ENCODE results near the gene ERCC6L2. TPM values are rescaled to one million over a fixed set of nuclear protein-coding genes. Genes with fewer than 3 reads are reported as not detected.

ERCC6L2 gene
- total RNA-seq, 1 experiment from 2014 or later, result 39.2 TPM

DNA sequence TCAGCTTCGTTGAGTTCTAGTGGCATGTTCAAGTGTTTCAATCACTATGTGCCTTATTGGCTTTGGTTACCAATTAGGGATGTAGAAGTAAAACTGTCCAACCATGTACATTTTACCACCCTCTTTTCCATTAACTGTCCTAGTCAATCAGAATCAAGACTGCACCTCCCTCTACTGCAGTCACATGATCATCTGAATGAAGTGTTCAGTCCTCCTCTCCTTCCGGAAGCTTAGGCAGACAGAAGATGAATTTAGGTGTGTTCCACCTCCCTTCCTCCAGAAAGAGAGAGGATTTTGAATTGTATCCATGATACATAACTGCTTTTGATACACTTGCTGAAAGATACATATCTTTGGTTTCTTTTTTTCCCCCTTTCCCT, 133.7 kb downstream of the ERCC6L2 start:
- no peaks in the 10 kb centered on the region for H3K9me2 ChIP-seq (ENCODE audit: insufficient read depth)
- ChIA-PET POLR2A (no interaction called here), CTCF (no interaction called here), RAD21 (ENCODE audit: low non-redundant PET in 1 of 2, low total read pairs in 2 of 2, uncharacterized antibody in 2 of 2, unreplicated experiment in 2 of 2) (no interaction called here)
- TF ChIP-seq ZFX (IDR thresholded peaks at IDR 0.05) (no peak), ELF1 (IDR thresholded peaks at IDR 0.05; ENCODE audit: borderline replicate concordance, low read depth) (no peak), CEBPB (IDR thresholded peaks at IDR 0.05; ENCODE audit: low read depth) (no peak), ZNF274 (IDR thresholded peaks at IDR 0.05; ENCODE audit: low read depth, low read length) (no peak), SIN3A (IDR thresholded peaks at IDR 0.05; ENCODE audit: low read depth) (no peak), EZH2 (IDR thresholded peaks at IDR 0.05) (no peak), SRF (IDR thresholded peaks at IDR 0.05; ENCODE audit: low read depth) (no peak), FOSL1 (IDR thresholded peaks at IDR 0.05; ENCODE audit: low read depth) (no peak)
- TF ChIP-seq, protein P1, sequence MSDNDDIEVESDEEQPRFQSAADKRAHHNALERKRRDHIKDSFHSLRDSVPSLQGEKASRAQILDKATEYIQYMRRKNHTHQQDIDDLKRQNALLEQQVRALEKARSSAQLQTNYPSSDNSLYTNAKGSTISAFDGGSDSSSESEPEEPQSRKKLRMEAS (IDR thresholded peaks at IDR 0.05), result no peak
- no peak overlapping the region for H2AFZ ChIP-seq (ENCODE audit: low read depth, low read length, poor library complexity, severe bottlenecking)
- no peaks in the 10 kb centered on the region for H3K27me3 ChIP-seq (ENCODE audit: insufficient read depth, low read length)
- H3K27ac ChIP-seq (ENCODE audit: low read depth, low read length), result no peak overlapping the region
- BruUV-seq (replicated peaks), result no TSS peak
- ATAC-seq (no peak), DNase-seq (ENCODE audit: low read depth, low spot score) (no peak)
- H3K4me3 ChIP-seq (replicated peaks in 1 of 2; ENCODE audit: low read depth in 1 of 2, low read length in 2 of 2), result no peak overlapping the region
- H3K9me3 ChIP-seq (ENCODE audit: control insufficient read depth in 1 of 2, insufficient read depth in 1 of 2, low read depth in 1 of 2, low read length in 2 of 2), result no peaks in the 10 kb centered on the region
- H3K4me1 ChIP-seq (ENCODE audit: control insufficient read depth in 1 of 2, insufficient read depth in 2 of 2, low read length in 2 of 2), result no peaks in the 10 kb centered on the region
- no peak overlapping the region for H3K9ac ChIP-seq (ENCODE audit: low read length)
- no peaks in the 10 kb centered on the region for H4K20me1 ChIP-seq (ENCODE audit: insufficient read depth)
- H3K79me2 ChIP-seq (ENCODE audit: insufficient read depth, low read length), result no peaks in the 10 kb centered on the region
- intact Hi-C loops (cut with micrococcal nuclease), result no loop called here
- no peak overlapping the region for H3K4me2 ChIP-seq (ENCODE audit: low read length)
- H3K36me3 ChIP-seq (ENCODE audit: control insufficient read depth in 1 of 2, insufficient read depth in 2 of 2, low read length in 2 of 2), result peaks cover 0 to 3% of the 10 kb centered on the region in 2 experiments; a peak in 2 of 4 replicates

DNA sequence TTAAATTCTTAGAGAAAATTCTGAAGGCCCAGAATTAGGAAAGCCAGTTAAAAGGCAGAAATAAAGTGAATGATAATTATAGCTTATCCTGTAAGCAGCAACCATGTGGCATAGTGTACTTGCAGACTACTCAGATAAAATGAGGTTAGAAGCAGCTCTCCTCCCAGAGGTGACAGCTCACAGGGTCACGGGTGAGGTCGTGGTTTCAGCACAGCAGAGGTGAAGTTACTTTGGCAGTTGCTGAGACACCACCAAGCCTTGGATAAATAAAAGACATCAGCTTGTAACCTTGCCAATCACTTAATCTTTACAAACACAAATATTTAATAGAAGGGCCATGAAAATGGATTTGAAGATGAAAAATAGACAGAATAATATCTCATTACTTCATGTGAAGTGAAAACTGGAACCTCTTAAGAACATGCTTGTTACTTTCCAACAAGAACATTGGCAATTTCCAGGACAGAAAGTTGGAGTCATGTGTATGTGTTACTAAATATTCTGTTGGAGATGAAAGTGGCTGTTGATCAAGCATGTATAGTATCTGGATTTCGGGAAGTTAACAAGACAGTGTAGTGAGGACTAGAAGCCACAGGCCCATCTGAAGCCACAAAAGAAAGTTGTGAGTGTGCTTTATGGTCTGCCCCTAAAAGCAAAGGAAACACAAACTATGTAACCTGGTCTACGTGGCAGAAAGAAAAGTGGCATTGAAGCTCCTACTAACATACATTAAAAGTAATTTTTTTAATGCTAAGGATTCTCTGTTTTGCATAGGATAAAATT, 134.4 kb downstream of the ERCC6L2 start:
- CTCF ChIA-PET, result no interaction called here
- Histone ChIP-seq H3K9ac (ENCODE audit: low read length) (no peak overlapping the region), H3K9me3 (ENCODE audit: control insufficient read depth in 1 of 2, insufficient read depth in 1 of 2, low read depth in 1 of 2, low read length in 2 of 2) (no peaks in the 10 kb centered on the region), H3K9me2 (ENCODE audit: insufficient read depth) (no peaks in the 10 kb centered on the region), H3K4me1 (ENCODE audit: control insufficient read depth in 1 of 2, insufficient read depth in 2 of 2, low read length in 2 of 2) (no peaks in the 10 kb centered on the region), H2AFZ (ENCODE audit: low read depth, low read length, poor library complexity, severe bottlenecking) (no peak overlapping the region), H3K4me3 (replicated peaks in 1 of 2; ENCODE audit: low read depth in 1 of 2, low read length in 2 of 2) (no peak overlapping the region), H3K4me2 (ENCODE audit: low read length) (no peak overlapping the region), H3K27ac (ENCODE audit: low read depth, low read length) (no peak overlapping the region), H4K20me1 (ENCODE audit: insufficient read depth) (no peaks in the 10 kb centered on the region), H3K36me3 (ENCODE audit: control insufficient read depth in 1 of 2, insufficient read depth in 2 of 2, low read length in 2 of 2) (no peaks in the 10 kb centered on the region), H3K27me3 (ENCODE audit: insufficient read depth, low read length) (no peaks in the 10 kb centered on the region), H3K79me2 (ENCODE audit: insufficient read depth, low read length) (no peaks in the 10 kb centered on the region)
- intact Hi-C loops (cut with micrococcal nuclease), result no loop called here
- ATAC-seq (no peak), DNase-seq (ENCODE audit: low read depth, low spot score) (no peak)
- BruUV-seq (replicated peaks), result no TSS peak
- POLR2A ChIA-PET, result no interaction called here
- RAD21 ChIA-PET (ENCODE audit: low non-redundant PET in 1 of 2, low total read pairs in 2 of 2, uncharacterized antibody in 2 of 2, unreplicated experiment in 2 of 2), result no interaction called here
- no peak for TF ChIP-seq EZH2 (IDR thresholded peaks at IDR 0.05)
- TF ChIP-seq, protein P2, sequence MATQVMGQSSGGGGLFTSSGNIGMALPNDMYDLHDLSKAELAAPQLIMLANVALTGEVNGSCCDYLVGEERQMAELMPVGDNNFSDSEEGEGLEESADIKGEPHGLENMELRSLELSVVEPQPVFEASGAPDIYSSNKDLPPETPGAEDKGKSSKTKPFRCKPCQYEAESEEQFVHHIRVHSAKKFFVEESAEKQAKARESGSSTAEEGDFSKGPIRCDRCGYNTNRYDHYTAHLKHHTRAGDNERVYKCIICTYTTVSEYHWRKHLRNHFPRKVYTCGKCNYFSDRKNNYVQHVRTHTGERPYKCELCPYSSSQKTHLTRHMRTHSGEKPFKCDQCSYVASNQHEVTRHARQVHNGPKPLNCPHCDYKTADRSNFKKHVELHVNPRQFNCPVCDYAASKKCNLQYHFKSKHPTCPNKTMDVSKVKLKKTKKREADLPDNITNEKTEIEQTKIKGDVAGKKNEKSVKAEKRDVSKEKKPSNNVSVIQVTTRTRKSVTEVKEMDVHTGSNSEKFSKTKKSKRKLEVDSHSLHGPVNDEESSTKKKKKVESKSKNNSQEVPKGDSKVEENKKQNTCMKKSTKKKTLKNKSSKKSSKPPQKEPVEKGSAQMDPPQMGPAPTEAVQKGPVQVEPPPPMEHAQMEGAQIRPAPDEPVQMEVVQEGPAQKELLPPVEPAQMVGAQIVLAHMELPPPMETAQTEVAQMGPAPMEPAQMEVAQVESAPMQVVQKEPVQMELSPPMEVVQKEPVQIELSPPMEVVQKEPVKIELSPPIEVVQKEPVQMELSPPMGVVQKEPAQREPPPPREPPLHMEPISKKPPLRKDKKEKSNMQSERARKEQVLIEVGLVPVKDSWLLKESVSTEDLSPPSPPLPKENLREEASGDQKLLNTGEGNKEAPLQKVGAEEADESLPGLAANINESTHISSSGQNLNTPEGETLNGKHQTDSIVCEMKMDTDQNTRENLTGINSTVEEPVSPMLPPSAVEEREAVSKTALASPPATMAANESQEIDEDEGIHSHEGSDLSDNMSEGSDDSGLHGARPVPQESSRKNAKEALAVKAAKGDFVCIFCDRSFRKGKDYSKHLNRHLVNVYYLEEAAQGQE (IDR thresholded peaks at IDR 0.05; ENCODE audit: low read depth), result no peak
- no peak for TF ChIP-seq YY1 (IDR thresholded peaks at IDR 0.05; ENCODE audit: extremely low read depth, insufficient replicate concordance, low read depth, low read length)
- TF ChIP-seq EGR1 (IDR thresholded peaks at IDR 0.05; ENCODE audit: low read depth), result no peak
- no peak for TF ChIP-seq JUND (IDR thresholded peaks at IDR 0.05)
- TF ChIP-seq EZH2phosphoT487 (IDR thresholded peaks at IDR 0.05; ENCODE audit: borderline replicate concordance), result no peak
- TF ChIP-seq, protein P3, sequence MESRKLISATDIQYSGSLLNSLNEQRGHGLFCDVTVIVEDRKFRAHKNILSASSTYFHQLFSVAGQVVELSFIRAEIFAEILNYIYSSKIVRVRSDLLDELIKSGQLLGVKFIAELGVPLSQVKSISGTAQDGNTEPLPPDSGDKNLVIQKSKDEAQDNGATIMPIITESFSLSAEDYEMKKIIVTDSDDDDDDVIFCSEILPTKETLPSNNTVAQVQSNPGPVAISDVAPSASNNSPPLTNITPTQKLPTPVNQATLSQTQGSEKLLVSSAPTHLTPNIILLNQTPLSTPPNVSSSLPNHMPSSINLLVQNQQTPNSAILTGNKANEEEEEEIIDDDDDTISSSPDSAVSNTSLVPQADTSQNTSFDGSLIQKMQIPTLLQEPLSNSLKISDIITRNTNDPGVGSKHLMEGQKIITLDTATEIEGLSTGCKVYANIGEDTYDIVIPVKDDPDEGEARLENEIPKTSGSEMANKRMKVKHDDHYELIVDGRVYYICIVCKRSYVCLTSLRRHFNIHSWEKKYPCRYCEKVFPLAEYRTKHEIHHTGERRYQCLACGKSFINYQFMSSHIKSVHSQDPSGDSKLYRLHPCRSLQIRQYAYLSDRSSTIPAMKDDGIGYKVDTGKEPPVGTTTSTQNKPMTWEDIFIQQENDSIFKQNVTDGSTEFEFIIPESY (IDR thresholded peaks at IDR 0.05; ENCODE audit: extremely low read depth, insufficient replicate concordance, low read length), result no peak
- no peak for TF ChIP-seq CEBPB (IDR thresholded peaks at IDR 0.05; ENCODE audit: low read depth)
- no peak for TF ChIP-seq POLR2AphosphoS5 (IDR thresholded peaks at IDR 0.05; ENCODE audit: low read depth, low read length)
- no peak for TF ChIP-seq ZFX (IDR thresholded peaks at IDR 0.05)
